GOT3 (cell line): Measurements from ENCODE around the gene RNF111.
"Not testable (repeated sequence)": the region's sequence is repeated elsewhere in the genome, so short reads cannot be mapped to it uniquely, and the experiment has no call there.

Experiments
- DNase-seq: peaks from one replicate; lab custom pipeline; 2025; ENCODE audit warnings: mixed read lengths; lab: John Stamatoyannopoulos, UW

Gene RNF111

GRCh38 chr15:59133929-59134427 is 146.5 kb downstream of the RNF111 start:
- no peak for DNase-seq

- no peak for DNase-seq
These were observed 150.1 kb downstream of the RNF111 start for GRCh38 chr15:59137566-59137965.

GRCh38 chr15:59138243-59138642 is 150.8 kb downstream of the RNF111 start:
- no peak for DNase-seq

GRCh38 chr15:59140422-59141226 is 153.2 kb downstream of the RNF111 start:
- no peak for DNase-seq

- no peak for DNase-seq
These were observed 155.8 kb downstream of the RNF111 start for GRCh38 chr15:59143281-59143680.

- not testable (repeated sequence) for DNase-seq
These were observed 157.1 kb downstream of the RNF111 start for GRCh38 chr15:59144594-59144993.
